T-helper 22 cell (primary cell): ENCODE measurements around the gene MAST4.

Experiments used
- DNase-seq: peaks from one replicate; pipeline ENCODE4 v3.0.0-alpha.2; 2020; ENCODE audit warnings: low read depth

The MAST4 gene

DNA sequence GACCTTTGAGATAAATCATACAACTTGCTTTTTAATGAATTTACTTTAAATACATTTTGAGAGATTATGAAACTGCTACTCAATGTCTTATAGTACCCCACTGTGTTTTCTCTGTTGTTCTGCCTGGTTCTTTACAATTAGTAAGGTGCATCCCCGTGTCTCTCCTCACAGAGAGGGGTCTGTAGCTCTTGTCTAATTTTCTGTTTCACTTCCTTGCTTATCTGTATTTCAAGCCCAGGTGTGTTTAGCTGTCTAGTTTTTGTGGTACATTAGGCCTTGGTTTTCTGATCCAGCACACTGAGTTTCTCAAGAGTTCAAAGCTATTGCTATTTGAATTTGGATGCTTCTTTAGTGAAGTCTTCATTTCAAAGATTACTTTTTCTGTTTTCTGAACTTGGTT is 105.1 kb downstream of the MAST4 start:
- no peak for DNase-seq

DNA sequence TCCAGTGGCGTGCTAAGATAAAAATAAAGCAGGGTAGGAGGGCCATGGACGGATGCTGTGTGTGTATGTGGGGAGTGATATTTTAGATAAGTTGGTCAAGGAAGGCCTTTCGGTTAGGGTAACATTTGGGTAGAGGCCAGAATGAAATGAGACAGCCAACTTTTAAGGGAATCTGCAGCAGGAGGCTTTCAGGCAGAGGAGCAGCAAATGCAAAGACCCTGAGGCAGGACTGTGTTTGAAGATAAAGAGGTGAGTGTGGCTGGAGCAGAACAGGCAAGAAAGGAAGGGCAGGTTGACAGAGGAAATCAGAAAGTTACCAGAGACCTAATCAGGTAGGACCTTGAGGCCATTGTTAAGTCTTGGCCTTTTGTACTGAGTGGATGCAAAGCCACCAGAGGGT is 106.2 kb downstream of the MAST4 start:
- no peak for DNase-seq

- no peak for DNase-seq
These were observed 108.7 kb downstream of the MAST4 start for GRCh38 chr5:66704790-66705425.

DNA sequence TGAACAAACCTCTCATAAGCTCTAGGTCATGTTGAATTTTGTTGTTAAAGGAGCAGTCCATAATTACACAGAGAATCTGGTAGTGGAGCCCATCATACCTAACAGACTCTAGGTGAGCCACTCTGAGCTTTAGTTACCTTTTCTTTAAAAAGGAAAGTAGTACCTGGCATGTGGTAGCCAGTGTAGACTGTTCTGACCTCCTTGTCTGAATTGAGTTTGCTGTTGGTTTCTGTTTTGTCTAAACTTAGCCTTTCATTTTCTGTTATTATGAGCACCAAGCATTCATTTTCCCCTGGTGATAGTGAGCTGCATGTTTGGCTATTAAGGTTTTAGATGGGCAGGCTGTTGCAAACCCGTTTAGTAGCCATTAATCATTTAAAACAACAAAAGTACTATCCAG is 112.2 kb downstream of the MAST4 start:
- DNase-seq: no peak

- no peak for DNase-seq
These were observed 114.4 kb downstream of the MAST4 start for GRCh38 chr5:66710557-66711088.

GRCh38 chr5:66713998-66714397 is 117.8 kb downstream of the MAST4 start:
- DNase-seq: no peak

- DNase-seq: no peak
These were observed 121.5 kb downstream of the MAST4 start for GRCh38 chr5:66717455-66718373.

DNA sequence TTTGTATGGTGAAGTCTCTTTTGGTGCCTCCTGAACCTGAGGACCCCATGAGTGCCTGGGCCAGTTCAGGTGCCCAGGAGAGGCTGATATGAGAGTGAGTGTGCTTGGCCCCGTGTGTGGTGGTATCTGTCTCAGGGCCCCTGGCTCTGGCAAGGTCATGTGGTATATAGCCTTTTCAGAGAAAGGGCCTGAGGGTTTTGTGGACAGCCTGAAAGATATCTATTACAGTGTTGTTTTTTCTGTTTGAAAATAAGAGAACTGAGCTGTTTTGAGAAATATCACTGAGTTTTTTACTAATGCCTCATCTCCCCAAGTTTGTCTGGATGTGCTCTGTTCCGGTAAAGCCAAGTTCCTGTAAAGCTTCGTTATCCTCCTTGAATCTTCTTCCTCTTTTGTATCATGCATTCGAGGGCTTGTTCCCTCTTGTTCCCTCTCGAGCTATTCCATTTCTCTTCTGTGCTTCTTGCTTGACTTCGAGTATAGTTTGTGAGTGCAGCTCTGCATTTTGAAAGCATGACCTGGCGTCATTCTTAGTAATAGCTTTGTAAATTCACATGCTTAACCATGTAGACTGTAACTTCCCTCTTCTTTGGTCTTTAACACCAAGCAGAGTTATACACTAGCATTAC is 122.3 kb downstream of the MAST4 start:
- DNase-seq: no peak

DNA sequence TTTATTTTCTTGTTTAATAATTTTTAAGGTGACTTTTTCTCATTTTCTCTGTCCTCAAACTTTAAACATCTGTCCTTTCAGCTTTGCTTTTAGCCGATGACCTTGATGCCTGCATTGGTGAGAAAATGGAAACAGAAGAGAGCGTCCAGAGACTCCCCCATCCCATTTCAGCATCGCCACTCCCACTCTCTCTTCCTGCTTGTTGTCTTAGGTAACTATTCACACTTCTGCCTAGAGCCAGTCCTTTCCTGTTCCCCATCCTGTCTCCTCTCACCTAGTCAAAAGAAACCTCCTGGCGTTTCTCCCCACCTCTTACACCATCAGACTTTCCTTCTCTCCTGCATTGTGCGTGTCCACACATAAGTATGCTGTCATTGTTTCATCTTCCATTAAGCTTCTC is 124.6 kb downstream of the MAST4 start:
- no peak for DNase-seq

DNA sequence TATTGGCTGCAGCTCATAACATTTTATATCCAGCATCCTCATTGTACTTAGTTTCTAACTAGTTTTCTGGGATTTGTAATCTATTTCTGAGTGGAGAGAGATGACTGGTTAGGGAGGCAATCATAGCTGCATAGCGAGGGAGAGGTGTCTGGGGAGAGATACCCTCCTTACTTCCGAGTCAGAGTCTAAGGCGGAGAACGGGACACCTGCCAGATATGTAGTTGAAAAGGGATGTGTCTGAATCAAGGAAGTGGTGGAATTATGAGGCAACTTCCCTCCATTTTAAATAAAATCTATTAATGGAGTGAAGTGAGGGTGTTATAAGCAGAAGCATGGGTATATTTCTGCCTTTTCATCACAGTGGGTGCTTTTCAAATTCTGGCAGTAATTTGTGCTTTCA is 126.5 kb downstream of the MAST4 start:
- DNase-seq: no peak

- DNase-seq: no peak
These were observed 128.4 kb downstream of the MAST4 start for GRCh38 chr5:66724349-66725139.

GRCh38 chr5:66727630-66728029 is 131.4 kb downstream of the MAST4 start:
- DNase-seq: no peak

DNA sequence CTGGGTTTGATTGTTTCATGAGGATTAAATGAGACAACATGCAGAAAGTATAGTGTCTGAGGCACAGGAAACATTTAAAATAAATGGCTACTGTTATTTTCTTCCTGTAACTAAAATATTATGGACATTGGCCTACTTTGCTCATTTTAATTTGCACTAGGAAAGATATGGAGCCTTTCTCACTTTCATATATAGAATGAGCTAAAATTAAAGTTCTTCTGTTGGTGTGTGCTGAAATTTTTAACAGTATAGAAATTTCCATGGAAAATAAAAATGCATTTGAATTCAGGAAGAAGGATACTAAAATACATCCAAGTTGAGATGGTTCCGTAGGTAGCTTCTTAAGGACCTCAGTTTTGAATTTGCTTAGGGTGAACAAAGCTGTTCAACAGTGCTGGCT is 131.9 kb downstream of the MAST4 start:
- no peak for DNase-seq

DNA sequence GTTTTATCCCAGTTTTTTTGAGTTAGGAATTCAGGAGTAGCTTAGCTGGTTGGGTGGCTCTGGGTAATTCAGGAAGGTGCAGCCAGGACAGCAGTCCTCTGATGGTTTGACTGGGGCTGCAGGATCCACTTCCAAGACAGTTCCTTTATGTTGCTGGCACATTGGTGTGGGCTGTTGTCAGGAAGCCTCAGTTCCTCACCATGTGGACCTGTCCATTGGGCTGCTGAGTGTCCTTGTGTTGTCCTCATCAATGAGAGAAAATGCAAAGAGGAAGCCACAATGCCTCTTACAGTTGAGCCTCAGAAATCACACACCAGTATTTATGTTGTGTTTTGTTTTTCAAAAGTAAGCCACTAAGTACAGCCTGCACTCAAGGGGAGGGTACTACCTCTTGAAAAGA is 140.9 kb downstream of the MAST4 start:
- no peak for DNase-seq

- no peak for DNase-seq
These were observed 141.9 kb downstream of the MAST4 start for GRCh38 chr5:66738136-66738535.

- no peak for DNase-seq
These were observed 142.8 kb downstream of the MAST4 start for GRCh38 chr5:66739021-66739420.

GRCh38 chr5:66739951-66740350 is 143.8 kb downstream of the MAST4 start:
- no peak for DNase-seq

GRCh38 chr5:66741394-66741793 is 145.2 kb downstream of the MAST4 start:
- DNase-seq: no peak

- no peak for DNase-seq
These were observed 146.1 kb downstream of the MAST4 start for GRCh38 chr5:66742083-66742895.

- DNase-seq: no peak
These were observed 146.7 kb downstream of the MAST4 start for GRCh38 chr5:66742896-66743247.

GRCh38 chr5:66743344-66743743 is 147.2 kb downstream of the MAST4 start:
- no peak for DNase-seq
